ENCODE results near the gene NTRK3. TPM values are rescaled to one million over a fixed set of nuclear protein-coding genes. Genes with fewer than 3 reads are reported as not detected.

NTRK3 gene
- total and polyA plus RNA-seq, 4 donors: 0.21 to 2.9 (median 0.32) TPM

GRCh38 chr15:88272421-88272820, 15.9 kb upstream of the NTRK3 start:
- no peak overlapping the region for H3K27ac ChIP-seq (ENCODE audit: low read depth in 1 of 2, low read length in 2 of 2)
- 78% methylated on average over 2 of the region's 2 CpGs for WGBS
- peaks cover 0 to 2% (median 0%) of the 10 kb centered on the region in 4 donors for H3K27me3 ChIP-seq (ENCODE audit: control insufficient read depth in 4 of 4, insufficient read depth in 4 of 4, low read length in 3 of 4)
- no peak overlapping the region for H3K9ac ChIP-seq (ENCODE audit: low read depth in 1 of 2, low read length in 2 of 2)
- no peaks in the 10 kb centered on the region for H3K36me3 ChIP-seq (ENCODE audit: control insufficient read depth in 4 of 4, insufficient read depth in 3 of 4, low read depth in 1 of 4, low read length in 3 of 4)
- H3K9me3 ChIP-seq (ENCODE audit: control insufficient read depth in 4 of 4, low read length in 3 of 4): no peaks in the 10 kb centered on the region
- DNase-seq (ENCODE audit: low spot score): no peak
- TF ChIP-seq NR2F2 (IDR thresholded peaks at IDR 0.05) (no peak), RXRA (IDR thresholded peaks at IDR 0.05) (no peak), FOXA2 (IDR thresholded peaks at IDR 0.05) (no peak), FOXA1 (IDR thresholded peaks at IDR 0.05) (no peak), HNF4G (IDR thresholded peaks at IDR 0.05) (no peak), ATF3 (IDR thresholded peaks at IDR 0.05) (no peak), SP1 (IDR thresholded peaks at IDR 0.05) (no peak), REST (IDR thresholded peaks at IDR 0.05) (no peak), TAF1 (conservative IDR thresholded peaks at IDR 0.05) (no peak), YY1 (IDR thresholded peaks at IDR 0.05) (no peak), RAD21 (IDR thresholded peaks at IDR 0.05) (no peak), HNF4A (conservative IDR thresholded peaks at IDR 0.05) (no peak), CTCF (IDR thresholded peaks at IDR 0.05; ENCODE audit: low read depth, low read length, missing input control) (no peak), JUND (IDR thresholded peaks at IDR 0.05) (no peak)
- TF ChIP-seq, protein P1, sequence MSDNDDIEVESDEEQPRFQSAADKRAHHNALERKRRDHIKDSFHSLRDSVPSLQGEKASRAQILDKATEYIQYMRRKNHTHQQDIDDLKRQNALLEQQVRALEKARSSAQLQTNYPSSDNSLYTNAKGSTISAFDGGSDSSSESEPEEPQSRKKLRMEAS (IDR thresholded peaks at IDR 0.05): no peak
- H3K4me1 ChIP-seq (ENCODE audit: control insufficient read depth in 4 of 4, insufficient read depth in 4 of 4, low read length in 3 of 4): no peaks in the 10 kb centered on the region
- H3K4me3 ChIP-seq (ENCODE audit: low read depth in 1 of 3, low read length in 3 of 3): no peak overlapping the region

DNA sequence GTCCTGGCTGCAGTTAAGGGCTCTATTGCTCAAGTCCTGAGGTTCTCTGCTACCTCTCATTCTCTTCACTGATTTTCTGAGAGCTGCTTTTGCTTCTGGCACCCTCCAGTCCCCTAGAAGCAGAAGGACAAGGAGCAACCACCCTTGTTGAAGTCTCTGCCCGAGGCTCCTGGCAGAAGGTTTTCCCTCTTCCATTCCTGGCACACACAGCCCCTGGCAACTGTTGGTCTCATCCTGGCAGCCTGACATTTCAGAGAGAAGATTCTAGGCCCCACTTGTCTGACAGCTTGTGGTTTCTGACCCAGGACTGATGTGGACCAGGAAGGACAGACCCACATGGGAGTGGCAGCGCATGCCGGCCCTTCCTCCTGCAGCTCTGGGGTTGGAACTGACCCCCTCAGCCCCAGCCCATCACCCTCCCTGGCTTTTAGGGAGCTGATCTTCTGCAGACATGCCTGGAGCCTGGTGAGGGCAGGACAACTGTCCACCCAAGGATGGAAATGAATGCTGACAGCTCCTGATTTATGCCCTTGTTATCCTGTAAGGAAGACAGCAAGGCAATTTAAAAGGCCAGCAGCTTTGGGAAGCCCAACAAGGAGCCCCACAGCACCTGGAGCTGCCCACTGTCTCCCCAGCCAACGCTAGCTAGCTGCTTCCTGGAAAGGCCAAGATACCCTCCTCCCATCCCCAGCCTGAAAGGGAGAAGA, 13.0 kb upstream of the NTRK3 start:
- no peaks in the 10 kb centered on the region for H3K36me3 ChIP-seq (ENCODE audit: control insufficient read depth in 4 of 4, insufficient read depth in 3 of 4, low read depth in 1 of 4, low read length in 3 of 4)
- no peak for DNase-seq (ENCODE audit: low spot score)
- H3K9me3 ChIP-seq (ENCODE audit: control insufficient read depth in 4 of 4, low read length in 3 of 4): no peaks in the 10 kb centered on the region
- WGBS: 69% methylated on average over 4 of the region's 4 CpGs
- peaks cover 0 to 10% (median 0%) of the 10 kb centered on the region in 4 donors for H3K27me3 ChIP-seq (ENCODE audit: control insufficient read depth in 4 of 4, insufficient read depth in 4 of 4, low read length in 3 of 4)
- H3K4me3 ChIP-seq (ENCODE audit: low read depth in 1 of 3, low read length in 3 of 3): no peak overlapping the region
- H3K4me1 ChIP-seq (ENCODE audit: control insufficient read depth in 4 of 4, insufficient read depth in 4 of 4, low read length in 3 of 4): no peaks in the 10 kb centered on the region
- H3K27ac ChIP-seq (ENCODE audit: low read depth in 1 of 2, low read length in 2 of 2): no peak overlapping the region
- TF ChIP-seq FOXA1 (IDR thresholded peaks at IDR 0.05): no peak
- TF ChIP-seq, protein P2, sequence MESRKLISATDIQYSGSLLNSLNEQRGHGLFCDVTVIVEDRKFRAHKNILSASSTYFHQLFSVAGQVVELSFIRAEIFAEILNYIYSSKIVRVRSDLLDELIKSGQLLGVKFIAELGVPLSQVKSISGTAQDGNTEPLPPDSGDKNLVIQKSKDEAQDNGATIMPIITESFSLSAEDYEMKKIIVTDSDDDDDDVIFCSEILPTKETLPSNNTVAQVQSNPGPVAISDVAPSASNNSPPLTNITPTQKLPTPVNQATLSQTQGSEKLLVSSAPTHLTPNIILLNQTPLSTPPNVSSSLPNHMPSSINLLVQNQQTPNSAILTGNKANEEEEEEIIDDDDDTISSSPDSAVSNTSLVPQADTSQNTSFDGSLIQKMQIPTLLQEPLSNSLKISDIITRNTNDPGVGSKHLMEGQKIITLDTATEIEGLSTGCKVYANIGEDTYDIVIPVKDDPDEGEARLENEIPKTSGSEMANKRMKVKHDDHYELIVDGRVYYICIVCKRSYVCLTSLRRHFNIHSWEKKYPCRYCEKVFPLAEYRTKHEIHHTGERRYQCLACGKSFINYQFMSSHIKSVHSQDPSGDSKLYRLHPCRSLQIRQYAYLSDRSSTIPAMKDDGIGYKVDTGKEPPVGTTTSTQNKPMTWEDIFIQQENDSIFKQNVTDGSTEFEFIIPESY (IDR thresholded peaks at IDR 0.05): no peak
- H3K9ac ChIP-seq (ENCODE audit: low read depth in 1 of 2, low read length in 2 of 2): no peak overlapping the region
